Activated CD8-positive, alpha-beta memory T cell treated with anti-CD3 and anti-CD28 coated beads for 4 hours (primary cell): ENCODE data around the gene HOXD11.

Experiments used
- DNase-seq, 2 donors: peaks; one replicate each; pipeline ENCODE4 v3.0.0-alpha.2; 2020; ENCODE audit warnings: low read depth in 2 of 2

The HOXD11 gene

DNA sequence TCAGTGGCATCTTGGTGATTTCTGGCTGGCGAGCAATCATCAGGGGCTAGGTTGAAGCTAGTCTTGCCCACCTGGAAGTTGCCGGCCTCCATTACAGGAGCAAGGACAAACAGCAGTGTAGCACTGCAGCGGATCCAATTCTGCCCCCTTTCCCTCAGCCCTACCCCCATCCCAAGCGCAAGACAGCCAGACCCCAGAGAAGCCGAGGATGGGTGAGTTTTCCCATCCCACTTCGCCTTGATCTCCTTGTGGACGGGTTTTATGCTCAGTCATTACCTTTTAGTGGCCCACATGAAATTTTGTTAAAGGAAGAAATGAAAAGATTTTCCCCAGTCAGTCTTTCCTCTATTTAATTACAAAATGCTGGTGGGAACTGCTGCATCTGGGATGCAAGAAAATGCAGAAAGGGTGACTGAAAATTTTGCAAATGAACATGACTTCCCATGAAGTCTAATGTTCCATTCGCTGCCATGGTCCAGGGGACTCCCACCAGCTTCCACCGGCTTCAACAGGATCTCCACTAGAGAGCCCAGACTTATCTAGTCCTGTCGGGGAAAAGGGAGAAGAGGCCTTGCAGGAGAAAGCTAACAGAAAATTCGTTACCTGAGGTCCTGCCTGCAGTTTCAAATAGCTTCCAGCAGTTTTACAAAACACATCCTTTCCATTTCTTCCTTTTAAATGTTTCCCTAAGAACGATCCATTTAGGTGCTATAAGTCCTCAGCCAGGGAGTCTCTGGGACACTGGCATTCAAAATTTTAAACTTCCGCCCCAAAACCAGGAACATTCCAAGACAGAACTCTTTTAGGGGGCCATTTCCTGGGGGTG is 13.5 kb downstream of the HOXD11 start:
- DNase-seq = no peak

DNA sequence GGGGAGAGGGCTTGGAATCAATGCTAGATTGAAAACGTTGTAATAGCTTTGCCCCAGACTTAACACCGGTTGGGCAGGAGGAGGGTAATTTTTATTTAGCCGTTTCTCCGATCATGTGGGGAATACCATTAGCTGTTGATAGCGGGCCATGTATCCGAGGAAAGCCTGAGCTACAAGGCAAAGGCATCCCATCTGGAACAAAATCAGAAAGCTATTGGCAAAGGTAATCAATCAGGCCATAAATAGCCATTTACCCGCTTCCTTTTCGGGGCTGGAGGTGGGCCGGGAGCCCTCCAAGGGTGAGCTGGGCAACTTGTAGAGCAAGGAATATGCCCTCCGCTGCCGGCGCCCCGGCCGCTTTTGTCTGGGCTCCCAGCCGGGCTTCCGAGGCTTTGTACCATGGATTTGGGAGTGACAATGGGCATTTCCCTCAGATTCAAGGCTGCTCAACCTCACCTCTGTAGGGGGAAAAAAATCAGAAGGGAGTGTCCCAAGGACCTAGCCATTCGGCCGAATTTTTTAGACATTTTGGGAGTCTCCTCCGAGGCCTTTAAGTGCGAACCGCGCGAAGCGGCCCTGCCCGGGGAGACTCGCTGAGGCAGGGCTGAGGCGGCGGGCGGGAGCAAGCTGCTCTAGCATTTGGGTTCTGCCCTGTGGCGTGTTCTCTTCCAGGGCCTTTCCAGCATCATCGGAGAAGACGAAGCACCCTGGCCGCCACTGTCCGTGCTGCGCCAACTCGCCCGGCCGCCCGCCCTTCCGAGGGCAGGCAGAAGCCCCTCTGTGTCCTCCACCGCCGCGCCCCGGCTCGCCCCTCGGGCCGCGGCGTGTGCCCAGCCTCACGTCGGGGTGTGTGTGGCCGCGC is 14.3 kb downstream of the HOXD11 start:
- no peak for DNase-seq

DNA sequence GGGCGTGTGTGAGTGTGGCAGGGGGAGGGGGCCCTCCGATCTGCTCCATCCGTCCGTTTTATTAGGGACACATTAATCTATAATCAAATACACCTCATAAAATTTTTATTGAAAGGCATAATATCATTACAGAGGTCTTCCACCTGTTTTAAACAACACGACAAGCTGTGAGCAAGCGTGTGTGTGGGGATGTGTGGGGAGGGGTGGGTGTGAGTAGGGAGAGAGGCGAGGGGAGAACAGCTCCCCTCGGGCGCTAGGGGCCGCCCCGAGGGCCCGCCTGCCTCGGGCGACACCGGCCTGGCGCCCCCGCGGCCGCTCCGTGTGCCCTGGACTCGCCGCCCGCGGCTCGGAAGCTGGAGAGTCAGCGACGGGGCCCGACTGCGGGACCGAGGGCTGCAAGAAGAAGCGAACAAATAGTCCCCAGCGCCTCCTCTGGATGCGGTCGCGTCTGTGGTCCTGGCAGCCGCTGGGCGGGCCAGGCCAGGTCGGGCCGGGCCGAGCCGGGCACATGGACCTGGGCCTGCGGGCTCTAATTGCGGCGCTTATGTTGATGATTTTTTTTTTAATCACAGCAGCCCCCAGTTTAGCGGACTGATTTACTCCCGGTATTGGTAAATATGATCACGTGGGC is 15.1 kb downstream of the HOXD11 start:
- DNase-seq = no peak

DNA sequence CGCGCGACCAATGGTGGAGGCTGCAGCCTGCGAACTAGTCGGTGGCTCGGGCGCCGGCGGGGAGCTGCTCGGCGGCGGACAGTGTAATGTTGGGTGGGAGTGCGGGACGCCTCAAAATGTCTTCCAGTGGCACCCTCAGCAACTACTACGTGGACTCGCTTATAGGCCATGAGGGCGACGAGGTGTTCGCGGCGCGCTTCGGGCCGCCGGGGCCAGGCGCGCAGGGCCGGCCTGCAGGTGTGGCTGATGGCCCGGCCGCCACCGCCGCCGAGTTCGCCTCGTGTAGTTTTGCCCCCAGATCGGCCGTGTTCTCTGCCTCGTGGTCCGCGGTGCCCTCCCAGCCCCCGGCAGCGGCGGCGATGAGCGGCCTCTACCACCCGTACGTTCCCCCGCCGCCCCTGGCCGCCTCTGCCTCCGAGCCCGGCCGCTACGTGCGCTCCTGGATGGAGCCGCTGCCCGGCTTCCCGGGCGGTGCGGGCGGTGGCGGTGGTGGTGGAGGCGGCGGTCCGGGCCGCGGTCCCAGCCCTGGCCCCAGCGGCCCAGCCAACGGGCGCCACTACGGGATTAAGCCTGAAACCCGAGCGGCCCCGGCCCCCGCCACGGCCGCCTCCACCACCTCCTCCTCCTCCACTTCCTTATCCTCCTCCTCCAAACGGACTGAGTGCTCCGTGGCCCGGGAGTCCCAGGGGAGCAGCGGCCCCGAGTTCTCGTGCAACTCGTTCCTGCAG is 15.8 kb downstream of the HOXD11 start, which contains the start of gene HOXD9:
Gene HOXD9 (plus strand): TSS at position 37 of the 728 bp plus-strand sequence. CDS start 50 bp downstream, at position 87.
- DNase-seq = no peak

DNA sequence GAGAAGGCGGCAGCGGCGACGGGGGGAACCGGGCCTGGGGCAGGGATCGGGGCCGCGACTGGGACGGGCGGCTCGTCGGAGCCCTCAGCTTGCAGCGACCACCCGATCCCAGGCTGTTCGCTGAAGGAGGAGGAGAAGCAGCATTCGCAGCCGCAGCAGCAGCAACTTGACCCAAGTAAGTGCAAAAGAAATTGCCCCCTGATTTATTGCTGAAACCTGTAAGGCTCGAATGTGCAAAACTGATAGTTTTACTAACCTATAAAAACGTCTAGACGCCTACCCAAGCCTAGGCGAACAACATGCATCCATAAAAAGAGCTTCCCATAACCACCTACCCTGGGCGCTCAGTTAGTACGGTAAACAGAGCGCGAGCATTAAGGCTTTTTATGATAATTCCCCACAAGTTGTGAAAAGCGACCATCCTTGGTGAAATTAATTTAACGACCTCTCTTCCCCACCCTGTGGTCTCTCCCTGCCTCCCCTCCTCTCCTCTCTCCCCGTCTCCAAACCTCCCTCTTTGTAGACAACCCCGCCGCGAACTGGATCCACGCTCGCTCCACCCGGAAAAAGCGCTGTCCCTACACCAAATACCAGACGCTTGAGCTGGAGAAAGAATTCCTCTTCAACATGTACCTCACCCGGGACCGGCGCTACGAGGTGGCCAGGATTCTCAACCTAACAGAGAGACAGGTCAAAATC is 16.5 kb downstream of the HOXD11 start:
- no peak for DNase-seq

DNA sequence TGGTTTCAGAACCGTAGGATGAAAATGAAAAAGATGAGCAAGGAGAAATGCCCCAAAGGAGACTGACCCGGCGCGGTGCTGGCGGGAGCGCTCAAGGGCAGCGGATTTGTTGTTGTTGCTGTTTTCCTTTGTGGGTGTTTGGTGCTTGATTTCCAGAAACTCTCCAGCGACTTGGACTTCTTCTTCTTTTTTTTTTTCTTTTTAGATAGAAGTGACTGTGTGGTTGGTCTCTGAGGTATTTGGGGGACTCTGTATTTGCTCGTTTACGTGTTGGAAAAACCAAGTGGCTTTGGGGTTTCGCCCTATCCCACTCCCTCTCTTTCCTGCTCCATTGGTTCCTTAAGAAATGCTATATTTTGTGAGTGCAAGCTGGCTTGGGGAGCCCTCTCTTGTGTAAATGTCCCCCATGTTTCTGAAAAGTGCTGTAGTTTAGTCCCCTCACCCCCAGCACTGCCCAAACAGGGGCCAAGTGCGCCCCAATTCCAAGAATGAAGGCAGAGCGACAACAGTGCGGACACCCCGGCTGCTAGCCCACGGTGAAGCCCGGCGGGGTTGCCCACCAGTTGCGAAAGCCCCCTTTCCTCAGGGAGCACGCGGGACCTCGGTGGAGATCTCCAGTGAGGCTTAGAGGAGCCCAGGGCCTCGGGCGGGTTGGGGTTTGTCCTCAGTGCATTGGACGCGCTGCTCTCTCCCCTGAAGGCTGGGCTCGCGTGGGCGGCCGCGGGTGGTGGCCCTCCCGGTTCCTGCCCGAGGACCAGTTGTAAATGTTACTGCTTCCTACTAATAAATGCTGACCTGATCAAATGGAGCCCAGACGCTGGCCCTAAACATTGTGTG is 17.2 kb downstream of the HOXD11 start:
- no peak for DNase-seq

DNA sequence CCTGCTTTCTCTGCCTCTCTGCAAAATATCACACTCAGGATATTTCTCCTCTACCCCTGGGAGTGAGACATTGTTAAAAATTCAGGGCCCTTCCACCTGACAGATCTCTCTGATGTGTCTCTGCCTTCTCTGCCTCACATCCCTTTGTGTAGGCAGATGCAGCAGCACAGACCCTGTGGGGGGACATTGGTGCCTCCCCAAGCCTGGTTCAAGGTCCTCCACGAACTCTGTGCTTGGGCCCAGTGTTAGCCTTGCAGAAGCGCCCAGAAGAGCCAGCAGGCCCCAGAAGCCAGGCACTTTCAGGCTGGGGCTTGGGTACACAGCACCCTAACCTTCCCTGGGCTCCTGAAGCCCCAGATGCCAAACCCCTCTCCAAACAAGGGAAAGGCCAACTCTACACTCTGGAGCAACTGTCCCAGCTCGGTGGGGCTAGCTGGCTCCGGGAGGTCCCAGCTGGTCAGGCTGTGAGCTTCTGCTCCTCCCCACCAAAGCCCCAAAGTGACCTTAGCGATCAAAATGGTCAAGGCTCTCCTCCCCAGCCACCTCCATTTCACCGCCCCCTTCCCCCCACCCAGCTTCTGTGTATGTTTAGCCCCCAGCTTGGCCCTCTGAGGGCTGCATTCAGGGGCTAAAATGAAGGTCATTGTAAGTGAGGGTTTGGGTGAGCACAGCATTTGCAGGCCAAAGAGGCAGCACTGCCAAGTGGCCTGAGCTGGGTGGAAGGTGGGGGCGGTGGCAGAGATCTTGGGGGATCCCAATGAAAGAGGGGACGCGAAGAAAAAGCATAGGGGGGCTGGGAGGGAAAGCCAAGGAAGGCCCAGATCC is 18.1 kb downstream of the HOXD11 start:
- no peak for DNase-seq

DNA sequence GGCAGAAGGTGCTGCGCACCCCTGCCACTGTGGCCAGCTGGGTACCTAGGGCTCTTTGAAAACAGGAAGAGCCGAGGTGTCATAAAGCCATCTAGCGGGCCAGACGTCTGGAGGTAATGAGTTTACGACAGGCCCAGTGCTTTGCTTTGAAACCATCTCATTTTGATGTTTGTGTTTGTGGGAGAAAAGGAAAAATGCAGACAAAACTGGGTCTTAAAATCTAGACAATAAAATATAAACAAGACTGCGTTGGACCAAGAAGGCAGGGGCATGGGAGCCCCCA is 18.6 kb downstream of the HOXD11 start:
- no peak for DNase-seq

DNA sequence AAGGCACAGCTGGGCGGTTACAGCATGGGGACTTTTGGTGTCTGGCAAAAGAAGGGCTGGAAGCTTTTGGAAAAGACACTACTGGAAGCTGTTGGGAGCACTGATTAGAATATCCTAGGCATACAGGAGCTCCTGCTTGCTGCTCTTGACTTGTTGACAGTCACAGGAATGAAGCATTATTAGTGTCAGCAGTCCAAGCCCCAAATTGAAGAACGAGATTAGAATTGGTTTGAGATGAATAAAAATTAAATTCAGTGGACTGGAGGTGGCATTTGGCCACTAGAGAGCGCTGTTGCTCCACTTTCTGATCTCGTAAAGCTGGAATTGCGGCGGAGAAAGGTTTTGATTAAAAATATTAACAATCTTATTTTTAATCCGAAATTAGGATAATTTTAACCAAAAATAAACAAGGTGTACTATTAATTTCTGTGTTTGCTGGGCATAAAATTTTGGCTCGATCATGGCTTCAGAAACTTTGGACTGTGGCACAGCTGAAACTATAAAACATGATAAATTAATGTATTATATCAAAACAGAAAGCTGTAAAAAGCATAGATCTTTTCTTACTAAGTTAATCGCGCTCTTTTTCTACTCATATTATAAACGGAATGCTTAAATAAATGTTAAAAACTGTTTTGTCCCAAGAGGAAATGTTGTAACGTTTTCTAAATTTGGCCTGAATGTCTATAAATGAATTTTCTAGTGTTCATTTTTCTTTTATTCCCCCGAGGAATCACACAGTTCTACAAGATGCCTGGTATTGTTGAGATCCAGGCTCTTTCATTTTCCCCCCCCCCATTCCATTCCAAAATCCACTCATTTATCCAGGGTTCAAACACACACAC is 20.1 kb downstream of the HOXD11 start:
- DNase-seq = peak; percentile 28 to 48

DNA sequence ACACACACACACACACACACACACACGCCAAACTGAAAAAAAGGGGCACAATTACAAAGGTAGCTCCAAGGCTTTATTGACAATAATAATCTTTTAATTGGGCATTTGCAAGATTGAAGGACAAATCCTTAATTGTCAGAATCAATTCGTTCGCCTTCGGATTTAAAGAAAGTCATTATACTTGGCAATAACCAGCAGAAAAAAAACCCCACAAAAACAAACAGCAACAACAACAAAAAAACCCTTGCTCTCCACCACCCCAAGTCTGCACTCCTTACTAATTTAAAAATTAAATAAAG is 20.6 kb downstream of the HOXD11 start:
- DNase-seq = no peak

DNA sequence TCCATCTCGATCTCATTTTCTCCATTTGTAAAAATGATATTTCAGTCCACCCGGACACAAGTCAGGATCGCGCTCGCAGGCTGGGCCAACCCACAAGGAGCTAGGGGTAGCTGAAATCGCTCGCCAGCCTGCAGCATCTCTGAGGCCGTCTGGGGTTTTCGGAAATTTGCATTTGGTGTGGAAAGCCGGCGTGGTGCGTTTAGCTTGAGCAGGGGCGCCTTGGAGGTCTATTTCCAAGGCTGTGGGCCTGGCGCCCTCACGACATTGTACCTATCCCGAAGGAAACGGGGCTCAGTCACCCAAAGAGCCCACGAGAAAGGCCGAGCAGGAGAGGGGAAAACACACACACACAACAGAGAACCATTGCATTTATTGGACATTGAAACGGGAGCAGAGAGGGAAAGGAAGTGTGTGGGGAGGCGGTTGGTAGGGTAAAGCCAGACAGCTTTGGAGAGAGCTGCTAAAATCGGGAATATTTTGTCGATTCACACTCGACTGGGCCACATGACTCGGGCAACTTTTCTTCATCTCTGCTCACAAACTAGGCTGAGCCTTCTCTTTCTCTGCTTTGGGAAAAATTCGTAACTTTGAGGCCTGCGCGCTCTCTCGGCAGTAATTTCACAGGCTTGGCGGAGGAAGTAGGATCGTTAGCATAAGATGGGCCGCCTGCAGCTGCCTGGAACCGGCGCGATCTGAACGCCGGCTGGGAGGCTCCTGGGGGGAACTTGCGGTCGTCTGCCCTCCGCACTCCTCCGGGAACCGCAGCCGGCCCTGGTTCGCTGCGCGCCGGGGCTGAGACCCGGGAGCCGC is 21.3 kb downstream of the HOXD11 start:
- no peak for DNase-seq

DNA sequence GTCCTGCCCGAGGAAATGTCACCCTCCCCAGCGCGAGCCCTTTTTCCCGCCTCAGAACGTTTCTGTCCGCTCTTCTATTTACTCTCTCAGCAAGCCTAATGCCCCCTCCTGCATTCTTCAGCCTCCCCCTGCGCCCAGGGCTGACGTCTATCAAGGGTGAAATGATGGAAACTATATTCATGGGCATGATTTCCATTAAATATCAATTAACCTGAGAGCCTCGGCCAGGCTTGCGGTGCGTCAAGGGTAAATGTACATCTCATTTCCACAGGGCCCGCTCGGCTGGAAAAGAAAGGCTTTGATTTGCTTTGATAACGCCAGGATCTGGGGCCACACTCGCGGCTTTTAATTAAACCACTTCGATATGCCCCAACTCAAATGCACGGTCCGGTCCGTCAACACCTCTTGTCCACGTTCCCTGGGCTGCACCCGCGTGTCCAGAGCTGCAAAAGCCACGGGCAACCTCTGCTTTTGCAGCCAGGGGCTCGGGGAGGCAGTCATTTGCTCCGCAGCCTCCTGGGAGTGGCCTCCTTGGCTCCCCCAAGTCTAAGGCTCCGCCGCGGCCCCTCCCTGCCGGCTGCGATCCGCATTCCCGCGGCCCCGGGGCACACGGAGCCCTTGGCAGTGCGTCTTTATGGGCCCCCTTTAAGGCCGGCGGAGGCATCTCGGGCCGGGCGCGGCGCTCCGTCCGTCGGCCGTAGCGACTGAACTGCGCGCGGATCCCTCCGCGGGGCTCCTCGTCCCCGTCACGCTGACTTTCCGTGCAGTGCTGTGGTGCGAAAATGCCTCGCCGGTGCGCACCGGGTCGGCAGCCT is 22.1 kb downstream of the HOXD11 start, which contains the start of gene HOXD8:
Gene HOXD8 (plus strand): TSS at position 724 of the 815 bp plus-strand sequence. CDS start 662 bp downstream, outside the sequence.
- no peak for DNase-seq

DNA sequence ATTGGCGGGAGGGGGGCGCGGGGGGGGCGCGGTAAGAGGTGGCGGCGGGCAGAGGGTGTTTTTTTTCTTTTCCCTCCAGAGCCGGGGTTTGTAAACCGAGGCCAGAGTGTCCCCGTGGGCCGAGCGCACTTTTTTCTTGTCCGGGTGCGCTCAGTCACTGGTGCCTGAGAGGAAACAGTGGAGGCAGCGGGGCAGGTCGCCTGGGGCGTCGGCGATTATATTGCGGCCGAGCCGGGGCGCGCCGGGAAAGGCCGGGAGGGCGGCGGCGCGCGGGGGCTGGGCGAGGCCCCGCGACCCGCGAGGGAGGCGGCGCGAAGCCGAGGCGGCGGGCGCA is 22.7 kb downstream of the HOXD11 start:
- no peak for DNase-seq

DNA sequence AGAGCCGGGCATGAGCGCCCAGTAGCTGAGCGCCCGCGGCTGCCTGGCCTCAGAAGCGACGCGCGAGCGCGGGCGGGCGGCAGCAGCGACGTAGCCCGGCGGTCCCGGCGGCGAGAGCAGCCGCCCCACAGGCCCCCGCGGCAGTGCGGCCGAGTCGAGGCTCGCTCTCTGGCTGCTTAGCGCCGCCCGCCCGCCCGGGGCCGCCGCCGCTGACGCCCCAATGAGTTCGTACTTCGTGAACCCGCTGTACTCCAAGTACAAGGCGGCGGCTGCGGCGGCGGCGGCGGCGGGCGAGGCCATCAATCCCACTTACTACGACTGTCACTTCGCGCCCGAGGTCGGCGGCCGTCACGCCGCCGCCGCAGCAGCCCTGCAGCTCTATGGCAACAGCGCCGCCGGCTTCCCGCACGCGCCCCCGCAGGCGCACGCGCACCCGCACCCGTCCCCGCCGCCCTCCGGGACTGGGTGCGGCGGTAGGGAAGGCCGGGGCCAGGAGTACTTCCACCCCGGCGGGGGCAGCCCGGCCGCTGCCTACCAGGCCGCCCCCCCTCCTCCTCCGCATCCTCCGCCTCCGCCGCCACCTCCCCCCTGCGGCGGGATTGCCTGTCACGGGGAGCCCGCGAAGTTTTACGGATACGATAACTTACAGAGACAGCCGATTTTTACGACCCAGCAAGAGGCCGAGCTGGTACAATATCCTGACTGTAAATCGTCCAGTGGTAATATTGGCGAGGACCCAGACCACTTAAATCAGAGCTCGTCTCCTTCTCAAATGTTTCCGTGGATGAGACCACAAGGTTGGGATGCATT is 23.3 kb downstream of the HOXD11 start:
- no peak for DNase-seq

DNA sequence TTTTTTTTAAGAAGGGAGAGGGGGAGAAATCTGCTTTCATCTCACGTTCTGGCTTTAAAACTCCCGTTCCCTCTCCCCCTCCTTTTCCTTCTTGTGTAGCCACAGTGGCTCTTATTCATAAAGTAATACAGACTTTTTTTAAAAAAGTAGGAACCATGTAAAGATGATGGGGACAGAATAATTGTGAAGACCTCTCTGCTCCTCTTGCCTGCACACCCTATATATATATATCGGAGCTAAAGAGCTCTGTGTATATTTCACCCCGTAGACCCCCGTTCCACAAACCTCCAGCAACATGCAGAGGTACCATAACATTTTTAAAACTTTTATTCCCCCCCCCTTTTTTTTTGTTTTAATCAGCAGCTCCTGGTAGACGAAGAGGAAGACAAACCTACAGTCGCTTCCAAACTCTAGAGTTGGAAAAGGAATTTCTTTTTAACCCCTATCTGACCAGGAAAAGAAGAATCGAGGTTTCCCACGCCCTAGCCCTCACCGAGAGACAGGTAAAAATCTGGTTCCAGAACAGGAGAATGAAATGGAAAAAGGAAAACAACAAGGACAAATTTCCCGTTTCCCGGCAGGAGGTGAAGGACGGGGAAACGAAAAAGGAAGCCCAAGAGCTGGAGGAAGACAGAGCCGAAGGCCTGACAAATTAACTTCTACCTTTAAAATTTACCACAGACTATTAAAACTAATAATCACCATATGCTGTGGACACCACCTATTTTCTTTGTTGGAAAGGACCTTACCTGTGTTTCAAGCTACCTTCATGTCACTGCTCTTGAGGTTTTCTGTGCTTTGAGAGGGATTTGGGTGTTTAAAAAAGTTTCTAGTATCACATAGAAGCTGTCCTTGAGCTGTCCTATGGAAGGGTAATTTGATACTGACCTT is 24.1 kb downstream of the HOXD11 start:
- DNase-seq = no peak
